HCT116 (cell line): ENCODE data around the gene LDAF1. TPM values are rescaled to one million over a fixed set of nuclear protein-coding genes. Genes with fewer than 3 reads are reported as not detected.

Source experiments
- ATAC-seq: fragments of 200-7000 bp; cut with Tn5 transposase; 2 replicates; pipeline ENCODE4 v1.9.1; 2020; ENCODE audit warnings: mild to moderate bottlenecking, moderate library complexity
- BruUV-seq: library from RNA; stranded (reverse); fragments of 400-500 nt; replicated peaks from 2 replicates; lab custom pipeline; 2021; lab: Mats Ljungman, UMichigan
- CTCF ChIA-PET: fragments of 300-600 bp; sonication (Branson Sonifier 250); formaldehyde crosslinking; loops from one replicate; lab custom pipeline; 2021; ENCODE audit warnings: antibody characterized with exemption; lab: Charles Lee
- POLR2A ChIA-PET: fragments of 300-600, 350-600 bp; sonication (Branson Sonifier 250); formaldehyde crosslinking; loops from one replicate; lab custom pipeline; 2021; ENCODE audit warnings: antibody characterized with exemption; lab: Charles Lee
- RAD21 ChIA-PET, 2 experiments: fragments of 300-600 bp; sonication (Branson Sonifier 250); formaldehyde crosslinking; loops; one replicate each; lab custom pipeline; 2023; ENCODE audit warnings: low total read pairs in 2 of 2; ENCODE audit not compliant: uncharacterized antibody in 2 of 2, unreplicated experiment in 2 of 2, low non-redundant PET in 1 of 2; lab: Charles Lee
- DNase-seq: peaks from one replicate; pipeline ENCODE4 v3.0.0-alpha.2; 2010; ENCODE audit warnings: low read depth, low spot score
- H2AFZ ChIP-seq: fragments of 200-600 bp; shearing (Covaris generic), sonication (generic); 2 replicates; pipeline ENCODE4 v1.6.1; 2017; ENCODE audit warnings: low read depth, mixed run types, mixed read lengths, antibody characterized with exemption, low read length; ENCODE audit not compliant: poor library complexity, severe bottlenecking
- H3K27ac ChIP-seq: 2 replicates; pipeline ENCODE4 v1.5.1; 2012; ENCODE audit warnings: low read depth, low read length
- H3K27me3 ChIP-seq: fragments of 200-600 bp; sonication (generic); 2 replicates; pipeline ENCODE4 v1.6.1; 2016; ENCODE audit warnings: mixed run types, low read length, mixed read lengths; ENCODE audit not compliant: insufficient read depth
- H3K36me3 ChIP-seq, 2 experiments: fragments of 200-500 bp in 1 of 2; fragments of 200-600 bp in 1 of 2; sonication (Bioruptor generic) in 1 of 2; sonication (generic) in 1 of 2; 2 replicates each; pipeline versions ENCODE4 v1.5.1 to v1.6.1; 2014 to 2016; ENCODE audit warnings: low read length in 2 of 2, inconsistent platforms in 1 of 2, mixed read lengths in 1 of 2, mixed run types in 1 of 2; ENCODE audit not compliant: insufficient read depth in 2 of 2, control insufficient read depth in 1 of 2
- H3K4me1 ChIP-seq, 2 experiments: fragments of 200-600 bp in 1 of 2; sonication (generic) in 1 of 2; 2 replicates each; pipeline versions ENCODE4 v1.5.1 to v1.6.1; 2012 to 2017; ENCODE audit warnings: low read length in 2 of 2, inconsistent platforms in 1 of 2, mild to moderate bottlenecking in 1 of 2, mixed read lengths in 1 of 2, mixed run types in 1 of 2, moderate library complexity in 1 of 2; ENCODE audit not compliant: insufficient read depth in 2 of 2, control insufficient read depth in 1 of 2
- H3K4me2 ChIP-seq: fragments of 200-600 bp; sonication (generic); 2 replicates; pipeline ENCODE4 v1.6.1; 2017; ENCODE audit warnings: mixed run types, low read length, mixed read lengths
- H3K4me3 ChIP-seq, 2 experiments: fragments of 200-600 bp in 1 of 2; sonication (generic) in 1 of 2; replicated peaks in 1 of 2; 2 replicates each; pipeline ENCODE4 v1.5.1; 2011 to 2016; ENCODE audit warnings: low read length in 2 of 2, control low read depth in 1 of 2, low read depth in 1 of 2, mild to moderate bottlenecking in 1 of 2, mixed read lengths in 1 of 2, mixed run types in 1 of 2
- H3K79me2 ChIP-seq: fragments of 200-600 bp; sonication (generic); 2 replicates; pipeline ENCODE4 v1.6.1; 2017; ENCODE audit warnings: mild to moderate bottlenecking, mixed run types, low read length, moderate library complexity, mixed read lengths; ENCODE audit not compliant: insufficient read depth
- H3K9ac ChIP-seq: fragments of 200-600 bp; sonication (generic); 2 replicates; pipeline ENCODE4 v1.6.1; 2016; ENCODE audit warnings: low read length, mixed read lengths
- H3K9me2 ChIP-seq: fragments of 200-600 bp; sonication (generic), shearing (Covaris generic); 2 replicates; pipeline ENCODE4 v1.6.1; 2017; ENCODE audit warnings: mixed run types, mild to moderate bottlenecking, moderate library complexity; ENCODE audit not compliant: insufficient read depth
- H3K9me3 ChIP-seq, 2 experiments: fragments of 200-500 bp in 1 of 2; fragments of 200-600 bp in 1 of 2; sonication (Bioruptor generic) in 1 of 2; sonication (generic) in 1 of 2; 2 replicates each; pipeline ENCODE4 v1.6.1; 2014 to 2017; ENCODE audit warnings: low read length in 2 of 2, mixed read lengths in 2 of 2, inconsistent platforms in 1 of 2, low read depth in 1 of 2, mild to moderate bottlenecking in 1 of 2, mixed run types in 1 of 2, moderate library complexity in 1 of 2; ENCODE audit not compliant: control insufficient read depth in 1 of 2, insufficient read depth in 1 of 2
- H4K20me1 ChIP-seq: fragments of 200-600 bp; sonication (generic), shearing (Covaris generic); 2 replicates; pipeline ENCODE4 v1.6.1; 2017; ENCODE audit warnings: mixed run types, mild to moderate bottlenecking, moderate library complexity; ENCODE audit not compliant: insufficient read depth
- CBX3 ChIP-seq: IDR thresholded peaks from 2 replicates; pipeline ENCODE4 v1.6.1; 2012; ENCODE audit warnings: low read depth
- CTCF ChIP-seq, 3 experiments: fragments of 200-600 bp in 1 of 3; sonication (generic) in 1 of 3; IDR thresholded peaks in 2 of 3; conservative IDR thresholded peaks in 1 of 3; 2 replicates each; pipeline ENCODE4 v1.5.1; 2012 to 2017; ENCODE audit warnings: low read depth in 2 of 3, low read length in 2 of 3, antibody characterized with exemption in 1 of 3, borderline replicate concordance in 1 of 3, control low read depth in 1 of 3, mild to moderate bottlenecking in 1 of 3, mixed read lengths in 1 of 3, mixed run types in 1 of 3, moderate library complexity in 1 of 3; ENCODE audit not compliant: insufficient read depth in 1 of 3
- FOSL1 ChIP-seq: IDR thresholded peaks from 2 replicates; pipeline ENCODE4 v1.6.1; 2012; ENCODE audit warnings: low read depth
- REST ChIP-seq: IDR thresholded peaks from 2 replicates; pipeline ENCODE4 v1.6.1; 2012; ENCODE audit warnings: low read depth
- TCF7L2 ChIP-seq: IDR thresholded peaks from 2 replicates; pipeline ENCODE4 v1.7.0; 2011; ENCODE audit warnings: borderline replicate concordance, inconsistent platforms; ENCODE audit not compliant: insufficient read depth, insufficient read length; ENCODE audit errors: extremely low read depth
- intact Hi-C: fragments of 100-400 bp; cut with micrococcal nuclease; formaldehyde crosslinking; loops from 2 replicates; pipeline ENCODE4 v1.10.0; 2022
- total RNA-seq: library from RNA; stranded (reverse); gene quantifications from one replicate; pipeline ENCODE4 v1.2.1, GENCODE V29; 2021; ENCODE audit not compliant: unreplicated experiment

LDAF1 gene
- total RNA-seq, 1 experiment from 2014 or later = 30.0 TPM

- H3K9me2 ChIP-seq = no peaks in the 10 kb centered on the region
- H3K4me2 ChIP-seq = no peak within 1 kb of the TSS
- no TSS peak for BruUV-seq
- RAD21 ChIA-PET = no interaction called here
- POLR2A ChIA-PET = no interaction called here
- intact Hi-C loops = no loop called here
- H3K27ac ChIP-seq = no peak within 1 kb of the TSS
- H2AFZ ChIP-seq = no peak within 1 kb of the TSS
- CTCF ChIA-PET = no interaction called here
- no peaks in the 10 kb centered on the region for H3K9me3 ChIP-seq
- H3K36me3 ChIP-seq = no peaks in the 10 kb centered on the region
- H3K4me1 ChIP-seq = no peaks in the 10 kb centered on the region
- TF ChIP-seq FOSL1 (no peak), CTCF (IDR thresholded peaks at IDR 0.05 in 2 of 3, conservative IDR thresholded peaks at IDR 0.05 in 1 of 3; ENCODE audit: borderline replicate concordance in 1 of 3, insufficient read depth in 1 of 3, low read depth in 2 of 3, low read length in 2 of 3) (no peak), REST (no peak), TCF7L2 (no peak), CBX3 (no peak)
- H3K4me3 ChIP-seq = no peak within 1 kb of the TSS
- H3K9ac ChIP-seq = no peak within 1 kb of the TSS
- DNase-seq (no peak), ATAC-seq (no peak)
- no peaks in the 10 kb centered on the region for H3K79me2 ChIP-seq
- H4K20me1 ChIP-seq = no peaks in the 10 kb centered on the region
- H3K27me3 ChIP-seq = no peaks in the 10 kb centered on the region
Measured at GRCh38 chr16:21211486-21211885, 53.0 kb downstream of the LDAF1 start, which contains the start of gene ZP2. ZP2 (minus strand) TSS chr16:21211574; CDS start chr16:21211547, 27 bp downstream.
